Activated CD8-positive, alpha-beta memory T cell treated with anti-CD3 and anti-CD28 coated beads for 4 hours (primary cell): ENCODE results near the gene CNTRL.
"Not testable (repeated sequence)": the region's sequence is repeated elsewhere in the genome, so short reads cannot be mapped to it uniquely, and the experiment has no call there.

ENCODE experiments used
- DNase-seq, 2 donors: peaks; one replicate each; pipeline ENCODE4 v3.0.0-alpha.2; 2020; ENCODE audit warnings: low read depth in 2 of 2

CNTRL gene

DNA sequence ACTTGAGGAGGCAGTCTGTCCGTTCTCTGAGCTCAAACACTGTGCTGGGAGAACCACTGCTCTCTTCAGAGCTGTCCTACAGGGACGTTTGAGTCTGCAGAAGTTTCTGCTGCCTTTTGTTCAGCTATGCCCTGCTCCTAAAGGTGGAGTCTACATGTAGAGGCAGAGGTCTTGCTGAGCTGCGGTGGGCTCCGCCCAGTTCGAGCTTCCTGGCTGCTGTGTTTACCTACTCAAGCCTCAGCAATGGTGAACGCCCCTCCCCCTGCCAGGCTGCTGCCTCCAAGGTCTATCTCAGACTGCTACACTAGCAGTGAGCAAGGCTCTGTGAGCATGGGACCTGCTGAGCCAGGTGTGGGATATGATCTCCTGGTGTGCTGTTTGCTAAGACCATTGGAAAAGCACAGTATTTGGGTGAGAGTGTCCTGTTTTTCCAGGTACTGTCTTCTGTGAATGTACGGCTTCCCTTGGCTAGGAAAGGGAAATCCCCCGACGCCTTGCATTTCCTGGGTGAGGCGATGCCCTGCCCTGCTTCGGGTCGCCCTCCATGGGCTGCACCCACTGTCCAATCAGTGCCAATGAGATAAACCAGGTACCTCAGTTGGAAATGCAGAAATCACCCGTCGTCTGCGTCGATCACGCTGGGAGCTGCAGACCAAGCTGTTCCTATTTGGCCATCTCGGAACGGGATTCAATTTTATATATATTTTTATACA, 58.5 kb downstream of the CNTRL start:
- DNase-seq: peak; percentile 23 to 24

DNA sequence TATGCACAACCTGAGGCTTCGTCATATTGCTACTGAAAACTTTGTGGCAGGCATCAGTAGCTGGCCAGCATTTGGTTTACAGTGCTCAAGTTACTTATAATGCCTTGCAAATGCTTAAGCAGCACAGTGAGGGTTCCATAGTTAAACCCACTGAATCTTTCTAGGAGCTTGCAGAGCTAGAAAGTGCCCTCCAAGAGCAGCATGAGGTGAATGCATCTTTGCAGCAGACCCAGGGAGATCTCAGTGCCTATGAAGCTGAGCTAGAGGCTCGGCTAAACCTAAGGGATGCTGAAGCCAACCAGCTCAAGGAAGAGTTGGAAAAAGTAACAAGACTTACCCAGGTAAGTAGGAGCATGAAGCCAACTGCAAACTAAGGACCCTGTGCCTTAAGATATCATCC, 60.9 kb downstream of the CNTRL start:
- no peak for DNase-seq

DNA sequence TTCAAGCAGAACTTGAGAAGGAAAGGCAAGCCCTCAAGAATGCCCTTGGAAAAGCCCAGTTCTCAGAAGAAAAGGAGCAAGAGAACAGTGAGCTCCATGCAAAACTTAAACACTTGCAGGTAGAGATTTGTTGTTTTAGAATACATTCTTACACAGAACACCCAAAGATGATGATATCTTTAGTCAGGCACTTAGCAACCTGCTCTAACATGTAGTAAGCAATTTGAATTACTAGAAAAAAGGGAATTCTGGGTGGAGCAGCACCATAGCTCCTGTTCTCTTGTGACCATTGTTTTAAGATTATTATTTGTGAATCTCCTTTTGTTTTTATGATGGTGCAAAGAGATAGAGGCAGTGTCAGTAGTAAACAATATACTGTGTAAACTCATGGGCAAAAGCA, 63.8 kb downstream of the CNTRL start:
- no peak for DNase-seq

DNA sequence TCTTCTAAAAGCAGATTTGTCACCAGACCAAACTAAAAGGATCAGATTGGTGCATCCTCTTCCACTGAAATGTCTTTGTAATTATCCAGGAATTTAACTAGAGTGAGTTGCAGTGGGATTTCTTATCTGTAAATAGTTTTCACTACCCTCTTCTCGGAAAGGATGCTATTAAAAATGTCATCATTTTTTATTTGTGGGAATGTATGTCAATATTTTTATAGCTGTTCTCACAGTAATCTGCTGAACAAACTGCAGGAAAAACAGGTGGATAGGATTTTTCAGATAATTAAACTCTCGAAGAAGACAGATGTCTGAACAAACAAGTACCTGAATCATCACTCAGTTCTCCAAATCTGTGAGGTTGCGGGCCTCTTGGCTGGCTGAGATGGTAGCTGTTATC, 64.2 kb downstream of the CNTRL start:
- no peak for DNase-seq

DNA sequence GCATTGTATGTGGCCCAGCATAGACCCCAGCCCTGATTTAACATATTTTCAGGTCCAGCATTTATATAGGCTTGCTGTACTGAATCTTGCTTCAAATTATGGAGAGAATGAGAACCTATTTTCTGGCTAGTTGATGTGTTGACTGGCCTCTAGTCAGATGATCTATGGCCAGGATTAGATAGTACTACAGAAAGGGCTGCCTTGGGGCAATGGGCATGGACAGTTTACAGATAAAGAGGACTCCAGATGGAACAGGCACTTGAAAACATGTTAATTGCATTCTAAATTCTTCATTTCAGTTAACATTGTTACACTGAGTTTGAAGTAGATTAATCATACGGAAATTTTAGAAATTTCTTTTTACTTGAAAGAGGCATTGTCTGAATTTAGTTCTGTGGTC, 65.4 kb downstream of the CNTRL start:
- DNase-seq: no peak

DNA sequence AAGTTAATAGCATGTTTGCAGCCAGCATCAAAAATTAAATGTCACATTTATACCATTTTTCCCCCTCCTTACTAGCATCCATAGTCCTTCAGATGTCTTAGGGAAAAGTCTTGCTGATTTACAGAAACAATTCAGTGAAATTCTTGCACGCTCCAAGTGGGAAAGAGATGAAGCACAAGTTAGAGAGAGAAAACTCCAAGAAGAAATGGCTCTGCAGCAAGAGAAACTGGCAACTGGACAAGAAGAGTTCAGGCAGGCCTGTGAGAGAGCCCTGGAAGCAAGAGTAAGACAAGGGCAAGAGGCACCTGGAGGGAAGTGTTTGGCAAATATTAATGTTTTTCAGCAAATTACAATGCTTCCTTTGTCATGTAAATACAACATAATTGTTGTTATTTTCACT, 66.6 kb downstream of the CNTRL start:
- DNase-seq: no peak

DNA sequence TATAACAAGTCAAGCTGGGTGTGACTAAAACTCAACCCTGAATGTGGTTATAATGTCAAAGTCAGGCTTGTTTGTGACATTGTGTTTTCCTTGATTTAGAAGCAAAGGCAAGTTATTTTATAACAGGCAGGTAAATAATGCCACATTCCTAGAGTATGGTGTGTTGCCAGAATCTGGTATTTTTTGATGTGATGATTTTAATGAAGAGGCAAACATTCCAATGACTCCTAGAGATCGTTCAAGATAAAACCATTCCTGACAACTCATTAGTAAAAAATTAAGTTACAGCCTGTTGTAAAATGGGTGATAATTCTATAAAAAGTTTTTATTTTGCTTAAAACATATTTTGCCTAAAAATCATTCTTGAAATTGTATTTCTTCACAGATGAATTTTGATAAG, 67.0 kb downstream of the CNTRL start:
- DNase-seq: no peak

DNA sequence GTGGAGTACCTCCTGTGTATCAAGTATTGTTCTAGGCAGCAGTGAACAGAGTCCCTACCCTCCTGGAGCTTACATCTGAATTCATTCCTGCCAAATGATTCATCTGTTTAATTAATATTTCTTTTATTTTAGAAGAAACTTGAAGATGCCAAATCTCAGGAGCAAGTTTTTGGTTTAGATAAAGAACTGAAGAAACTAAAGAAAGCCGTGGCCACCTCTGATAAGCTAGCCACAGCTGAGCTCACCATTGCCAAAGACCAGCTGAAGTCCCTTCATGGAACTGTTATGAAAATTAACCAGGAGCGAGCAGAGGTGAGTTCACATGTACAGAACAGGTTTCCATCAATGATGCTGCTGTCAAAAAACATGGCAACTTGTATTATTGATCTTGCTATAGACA, 69.0 kb downstream of the CNTRL start:
- no peak for DNase-seq

DNA sequence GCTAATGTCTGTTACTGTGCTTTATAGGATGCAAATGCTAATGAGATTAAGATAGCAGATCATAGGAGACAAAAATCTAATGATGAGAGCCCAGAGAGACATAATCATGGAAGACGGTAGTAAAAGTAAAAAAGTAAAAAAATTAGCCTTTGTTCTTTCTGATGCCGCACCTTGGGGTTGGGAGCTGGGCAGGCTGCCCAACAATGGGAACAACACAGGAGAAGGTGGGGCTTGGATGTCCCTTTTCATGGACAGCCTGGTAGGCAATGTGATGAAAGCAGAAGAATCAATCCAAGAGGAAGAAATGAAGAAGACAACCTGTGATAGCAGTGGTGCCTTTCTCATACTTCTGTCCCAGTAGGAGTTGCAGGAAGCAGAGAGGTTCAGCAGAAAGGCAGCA, 69.7 kb downstream of the CNTRL start:
- DNase-seq: no peak

DNA sequence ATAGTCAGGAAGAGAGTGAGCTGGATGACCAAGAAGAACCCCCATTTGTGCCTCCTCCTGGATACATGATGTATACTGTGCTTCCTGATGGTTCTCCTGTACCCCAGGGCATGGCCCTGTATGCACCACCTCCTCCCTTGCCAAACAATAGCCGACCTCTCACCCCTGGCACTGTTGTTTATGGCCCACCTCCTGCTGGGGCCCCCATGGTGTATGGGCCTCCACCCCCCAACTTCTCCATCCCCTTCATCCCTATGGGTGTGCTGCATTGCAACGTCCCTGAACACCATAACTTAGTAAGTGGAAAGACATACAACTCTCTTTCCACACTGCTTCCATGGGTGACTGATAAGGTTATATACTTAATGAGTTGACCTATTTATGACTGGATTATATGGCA, 75.4 kb downstream of the CNTRL start:
- no peak for DNase-seq

DNA sequence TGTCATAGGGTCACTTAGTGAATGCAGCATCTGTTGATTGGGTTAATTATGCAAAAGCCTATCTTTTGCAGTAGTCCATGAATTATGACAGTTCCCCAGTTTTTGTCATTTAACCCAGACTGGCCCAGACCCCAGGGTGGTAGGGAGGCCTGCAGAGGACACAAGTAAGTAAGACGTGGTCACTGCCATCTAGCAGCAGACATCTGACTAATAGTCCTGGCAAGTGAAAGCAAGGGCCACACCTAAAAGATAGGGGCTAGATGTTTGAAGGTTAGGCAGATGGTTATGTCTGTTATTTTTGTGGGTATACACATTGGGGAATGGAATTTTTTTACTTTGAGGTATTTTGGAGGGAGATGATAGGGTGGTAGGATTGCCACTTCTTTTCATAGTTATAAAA, 78.9 kb downstream of the CNTRL start:
- no peak for DNase-seq

DNA sequence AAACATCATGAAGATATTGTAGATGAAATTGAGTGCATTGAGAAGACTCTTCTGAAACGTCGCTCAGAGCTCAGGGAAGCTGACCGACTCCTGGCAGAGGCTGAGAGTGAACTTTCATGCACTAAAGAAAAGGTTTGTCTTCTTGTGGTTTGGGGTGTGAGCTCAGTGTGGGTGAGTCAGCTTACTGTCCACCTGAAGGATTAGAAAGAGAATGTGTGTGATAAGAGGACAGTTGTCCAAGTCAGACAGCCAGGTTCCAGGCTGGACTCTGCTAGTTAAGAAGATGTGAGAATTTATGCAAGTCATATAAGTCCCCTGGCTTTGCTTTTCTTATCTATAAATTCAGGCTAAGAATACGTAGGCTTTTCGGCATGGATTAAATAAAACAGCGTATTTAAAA, 80.0 kb downstream of the CNTRL start:
- no peak for DNase-seq

DNA sequence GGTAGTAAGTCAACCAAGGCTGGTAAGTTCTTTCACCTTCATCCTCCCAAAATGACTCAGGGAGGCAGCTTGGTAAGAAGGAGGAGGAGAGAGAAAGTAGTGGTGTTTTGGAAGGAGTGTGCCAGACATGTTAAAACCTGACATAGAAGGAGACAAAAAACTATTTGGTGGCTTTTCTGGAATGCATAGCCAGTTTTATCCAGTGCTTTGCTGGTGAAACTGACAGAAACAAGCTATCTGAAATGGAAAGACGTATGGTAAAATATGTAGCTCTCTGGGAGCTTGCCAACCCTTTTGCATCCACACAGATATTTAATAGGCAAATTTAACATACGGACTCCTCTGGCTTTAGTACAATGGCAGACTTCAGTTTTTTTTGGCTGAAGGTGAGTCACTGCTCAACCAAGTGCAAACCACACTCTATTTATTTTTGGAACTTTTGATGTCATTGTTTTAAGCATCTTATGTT, 81.5 kb downstream of the CNTRL start:
- no peak for DNase-seq

DNA sequence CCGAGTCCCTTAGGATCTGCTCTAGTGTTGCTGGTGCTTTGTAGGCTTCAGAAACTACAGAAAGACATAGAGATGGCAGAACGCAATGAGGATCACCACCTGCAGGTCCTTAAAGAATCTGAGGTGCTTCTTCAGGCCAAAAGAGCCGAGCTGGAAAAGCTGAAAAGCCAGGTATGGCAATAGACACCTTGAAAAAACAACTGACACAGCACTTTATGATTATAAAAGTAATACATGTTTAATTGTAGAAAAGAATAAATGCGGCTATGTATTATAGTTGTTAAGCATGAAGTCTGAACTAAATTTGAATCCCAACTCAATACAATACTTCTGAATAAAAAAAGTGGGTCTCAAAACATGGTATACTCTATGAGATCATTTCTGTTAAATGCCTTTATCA, 83.2 kb downstream of the CNTRL start:
- no peak for DNase-seq

DNA sequence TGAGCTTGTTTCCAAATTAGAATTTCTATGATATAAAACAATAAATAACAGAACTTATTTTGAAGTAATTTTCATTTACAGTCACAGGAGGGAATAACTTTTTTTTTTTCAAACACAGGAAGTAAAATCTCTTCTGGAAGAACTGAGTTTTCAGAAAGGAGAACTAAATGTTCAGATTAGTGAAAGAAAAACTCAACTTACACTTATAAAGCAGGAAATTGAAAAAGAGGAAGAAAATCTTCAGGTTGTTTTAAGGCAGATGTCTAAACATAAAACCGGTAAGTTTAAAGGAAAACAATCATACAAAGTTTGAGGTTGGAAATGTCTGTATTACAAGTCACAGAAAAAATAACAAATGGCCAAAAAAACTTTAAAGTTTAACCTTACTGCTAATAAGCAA, 85.3 kb downstream of the CNTRL start:
- DNase-seq: no peak

DNA sequence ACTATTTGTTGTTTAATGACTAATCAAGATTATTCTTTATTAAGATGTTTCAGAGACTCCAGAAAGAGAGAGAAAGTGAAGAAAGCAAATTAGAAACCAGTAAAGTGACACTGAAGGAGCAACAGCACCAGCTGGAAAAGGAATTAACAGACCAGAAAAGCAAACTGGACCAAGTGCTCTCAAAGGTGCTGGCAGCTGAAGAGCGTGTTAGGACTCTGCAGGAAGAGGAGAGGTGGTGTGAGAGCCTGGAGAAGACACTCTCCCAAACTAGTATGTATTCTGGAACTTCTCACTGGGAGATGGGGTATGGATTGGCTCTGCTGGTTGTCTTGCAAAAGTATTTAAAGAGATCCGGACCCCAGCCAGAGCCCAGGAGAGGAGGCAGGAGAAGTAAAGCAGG, 93.3 kb downstream of the CNTRL start:
- DNase-seq: no peak

DNA sequence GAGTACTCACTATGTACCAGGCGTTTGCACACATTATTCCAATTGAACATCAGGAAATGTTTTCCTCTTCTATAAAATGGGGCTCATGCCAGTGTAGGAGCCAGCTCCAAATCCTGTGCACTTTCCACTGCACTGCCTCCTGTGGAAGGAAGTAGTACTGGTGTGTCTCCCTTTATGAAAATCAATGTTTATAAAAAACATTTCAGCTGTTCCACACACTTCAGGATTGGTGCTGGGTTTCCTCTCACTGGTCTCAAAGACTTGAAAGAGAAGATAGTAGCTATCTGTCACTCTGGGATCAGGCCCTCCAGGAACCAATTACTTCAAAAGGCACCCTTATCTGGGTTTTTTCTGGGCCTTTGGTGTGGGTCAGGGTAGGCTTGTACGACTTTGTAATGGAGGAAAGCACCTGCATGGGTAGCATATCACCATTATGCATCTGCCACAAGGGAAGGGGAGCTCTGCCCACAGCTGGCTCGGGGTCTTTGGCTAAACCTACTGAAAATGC, 94.4 kb downstream of the CNTRL start:
- no peak for DNase-seq

DNA sequence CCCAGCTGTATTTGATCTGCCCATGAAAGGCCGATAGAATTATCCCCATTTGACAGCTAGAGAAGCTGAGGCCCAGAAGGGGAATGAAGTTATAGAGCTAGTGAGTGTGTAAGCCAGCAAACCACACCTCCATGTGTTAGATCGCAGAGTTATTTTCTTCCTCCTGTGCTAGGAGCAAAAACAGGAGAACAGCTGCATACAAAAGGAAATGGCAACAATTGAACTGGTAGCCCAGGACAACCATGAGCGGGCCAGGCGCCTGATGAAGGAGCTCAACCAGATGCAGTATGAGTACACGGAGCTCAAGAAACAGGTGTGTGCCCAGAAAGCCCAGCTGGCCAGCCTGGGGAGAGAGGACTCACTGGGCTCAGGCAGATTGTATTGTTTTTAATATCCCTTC, 96.5 kb downstream of the CNTRL start:
- DNase-seq: no peak

DNA sequence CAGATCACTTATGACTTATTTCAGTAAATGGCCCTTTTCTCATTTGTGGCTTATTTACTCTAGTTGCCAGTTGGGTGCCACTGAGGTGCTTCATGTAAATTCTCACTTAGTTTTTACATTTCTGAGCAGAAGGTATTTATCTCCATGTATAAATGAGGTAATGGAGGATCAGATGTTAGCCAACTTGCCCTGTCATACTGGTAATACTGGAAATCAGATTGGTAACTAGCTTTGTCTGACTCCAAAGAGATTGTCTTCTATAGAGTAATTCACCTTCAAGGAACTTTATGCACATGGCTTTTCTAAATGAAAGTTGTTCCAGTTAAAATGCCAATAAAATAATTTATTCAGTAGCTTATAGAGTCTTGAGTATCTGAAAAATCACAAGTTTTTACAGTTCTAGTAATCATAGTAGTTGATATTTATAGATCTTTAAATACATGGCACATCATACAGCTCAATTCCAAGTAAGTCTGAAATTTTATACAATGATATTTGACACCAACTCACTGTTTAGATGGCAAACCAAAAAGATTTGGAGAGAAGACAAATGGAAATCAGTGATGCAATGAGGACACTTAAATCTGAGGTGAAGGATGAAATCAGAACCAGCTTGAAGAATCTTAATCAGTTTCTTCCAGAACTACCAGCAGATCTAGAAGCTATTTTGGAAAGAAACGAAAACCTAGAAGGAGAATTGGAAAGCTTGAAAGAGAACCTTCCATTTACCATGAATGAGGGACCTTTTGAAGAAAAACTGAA, 98.2 kb downstream of the CNTRL start:
- DNase-seq: no peak

DNA sequence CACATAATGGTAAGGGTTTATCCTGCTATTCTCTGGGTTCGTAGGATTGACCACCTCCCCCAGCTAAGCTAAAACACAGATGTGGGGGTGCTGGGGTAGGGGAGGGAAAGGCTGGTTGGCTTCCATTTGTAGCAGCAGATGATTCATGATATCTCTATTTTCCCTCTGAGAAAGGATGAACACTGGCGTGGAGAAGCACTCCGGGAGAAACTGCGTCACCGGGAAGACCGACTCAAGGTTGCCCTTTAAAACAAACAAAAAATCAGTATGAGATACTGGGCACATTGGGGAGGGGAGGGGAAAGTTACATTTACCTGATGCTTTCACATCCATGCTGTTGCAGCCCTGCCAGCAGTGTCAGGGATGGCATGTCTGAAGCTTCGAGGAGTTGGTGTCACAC, 98.7 kb downstream of the CNTRL start:
- DNase-seq: no peak

DNA sequence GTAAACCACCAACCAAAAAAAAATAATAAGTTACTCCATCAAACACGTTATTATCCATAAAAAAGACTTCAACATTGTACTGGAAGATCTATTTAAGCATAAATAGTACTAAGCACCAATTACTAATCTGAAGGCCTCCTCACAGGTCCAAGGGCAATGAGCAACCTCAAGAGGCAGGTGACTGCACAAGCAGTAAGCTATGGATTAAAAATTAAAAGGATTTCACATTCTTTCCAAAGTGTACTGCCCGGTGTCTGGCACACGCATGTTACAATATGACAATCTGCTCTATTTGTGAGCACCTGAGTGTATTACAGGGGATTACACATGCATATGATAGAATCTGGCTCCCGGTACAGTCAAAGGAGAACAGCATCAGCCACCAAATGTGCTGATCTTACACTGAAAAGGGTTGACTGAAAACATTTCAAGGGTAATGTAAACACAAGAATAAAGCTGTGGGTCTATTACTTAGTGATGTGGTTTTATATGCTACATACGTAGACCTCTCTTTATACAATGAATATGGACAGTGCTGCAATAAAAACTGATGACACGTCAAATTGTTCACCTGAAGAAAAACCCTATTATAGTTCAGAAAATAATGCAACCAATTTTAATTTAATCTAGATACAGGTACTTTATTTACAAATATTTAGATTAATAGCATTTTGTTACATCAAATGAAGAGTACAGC, 104.1 kb downstream of the CNTRL start:
- DNase-seq: no peak

DNA sequence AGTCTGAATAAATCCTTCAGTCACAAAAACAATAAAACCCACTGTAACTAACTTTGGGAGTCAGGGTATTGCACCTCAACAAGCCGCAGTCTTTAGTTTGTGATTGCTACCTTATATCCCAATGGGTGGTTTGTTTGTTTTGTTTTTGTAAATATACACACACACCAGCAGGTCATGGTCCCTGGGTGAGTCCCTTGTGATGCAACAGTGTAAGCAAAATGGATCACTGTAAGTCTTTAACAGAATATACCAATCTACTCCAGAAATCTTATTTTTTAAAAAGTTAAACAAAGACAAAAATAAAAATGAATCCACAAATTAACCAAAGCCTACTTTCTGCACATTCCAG, 104.6 kb downstream of the CNTRL start:
- DNase-seq: not testable (repeated sequence)
